ENCODE data around the gene WDR45B.

WDR45B gene

DNA sequence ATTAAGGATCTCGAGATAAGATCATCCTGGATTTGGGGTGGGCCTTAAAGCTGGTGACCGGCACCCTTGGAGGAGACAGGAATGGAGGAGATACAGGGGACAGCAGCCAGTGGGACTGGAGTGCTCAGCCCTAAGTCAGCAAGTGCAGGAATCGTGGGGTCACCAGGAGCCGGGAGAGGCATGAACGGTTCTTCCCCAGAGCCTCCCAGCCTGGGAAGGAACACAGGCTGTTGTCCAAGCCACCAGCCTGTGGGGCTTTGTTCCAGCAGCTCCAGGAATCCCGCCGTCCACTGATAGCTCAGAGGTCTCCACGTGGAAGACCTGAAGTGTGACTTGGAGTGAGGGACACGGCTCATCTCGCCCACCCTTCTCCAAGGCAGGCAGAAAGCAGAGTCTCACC, 2.5 kb upstream of the WDR45B start:
- TF ChIP-seq, protein P1, sequence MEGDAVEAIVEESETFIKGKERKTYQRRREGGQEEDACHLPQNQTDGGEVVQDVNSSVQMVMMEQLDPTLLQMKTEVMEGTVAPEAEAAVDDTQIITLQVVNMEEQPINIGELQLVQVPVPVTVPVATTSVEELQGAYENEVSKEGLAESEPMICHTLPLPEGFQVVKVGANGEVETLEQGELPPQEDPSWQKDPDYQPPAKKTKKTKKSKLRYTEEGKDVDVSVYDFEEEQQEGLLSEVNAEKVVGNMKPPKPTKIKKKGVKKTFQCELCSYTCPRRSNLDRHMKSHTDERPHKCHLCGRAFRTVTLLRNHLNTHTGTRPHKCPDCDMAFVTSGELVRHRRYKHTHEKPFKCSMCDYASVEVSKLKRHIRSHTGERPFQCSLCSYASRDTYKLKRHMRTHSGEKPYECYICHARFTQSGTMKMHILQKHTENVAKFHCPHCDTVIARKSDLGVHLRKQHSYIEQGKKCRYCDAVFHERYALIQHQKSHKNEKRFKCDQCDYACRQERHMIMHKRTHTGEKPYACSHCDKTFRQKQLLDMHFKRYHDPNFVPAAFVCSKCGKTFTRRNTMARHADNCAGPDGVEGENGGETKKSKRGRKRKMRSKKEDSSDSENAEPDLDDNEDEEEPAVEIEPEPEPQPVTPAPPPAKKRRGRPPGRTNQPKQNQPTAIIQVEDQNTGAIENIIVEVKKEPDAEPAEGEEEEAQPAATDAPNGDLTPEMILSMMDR (IDR thresholded peaks at IDR 0.05): no peak

- TF ChIP-seq, protein P1 (IDR thresholded peaks at IDR 0.05): no peak
Measured at GRCh38 chr17:82649501-82650261, 1.4 kb upstream of the WDR45B start.

DNA sequence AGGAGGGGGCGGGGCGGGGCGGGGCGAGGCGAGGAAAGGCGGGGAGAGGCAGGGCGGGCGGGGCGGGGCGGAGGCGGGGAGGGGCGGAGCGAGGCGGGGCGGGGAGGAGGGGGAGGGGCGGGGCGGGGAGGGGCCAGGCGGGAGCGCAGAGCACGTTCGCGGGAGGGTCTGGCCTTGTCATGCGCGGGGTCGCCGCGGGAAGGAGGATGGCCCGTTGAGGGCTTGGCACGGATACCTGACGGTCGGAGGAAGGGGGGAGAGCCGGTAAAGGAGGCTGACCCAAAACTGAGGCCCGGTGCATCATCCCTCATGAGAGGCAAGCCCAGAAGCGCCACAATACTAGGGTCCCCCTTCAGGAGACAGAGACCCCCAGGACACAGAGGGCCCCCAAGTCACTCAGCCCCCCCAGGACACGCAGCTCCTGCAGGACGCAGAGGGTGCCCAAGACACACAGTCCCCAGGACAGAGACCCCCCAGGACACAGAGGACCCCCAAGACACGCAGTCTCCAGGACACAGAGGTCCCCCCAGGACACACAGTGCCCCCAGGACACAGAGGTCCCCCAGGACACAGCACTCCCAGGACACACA, 593 bp upstream of the WDR45B start:
- TF ChIP-seq, protein P1 (IDR thresholded peaks at IDR 0.05): no peak

DNA sequence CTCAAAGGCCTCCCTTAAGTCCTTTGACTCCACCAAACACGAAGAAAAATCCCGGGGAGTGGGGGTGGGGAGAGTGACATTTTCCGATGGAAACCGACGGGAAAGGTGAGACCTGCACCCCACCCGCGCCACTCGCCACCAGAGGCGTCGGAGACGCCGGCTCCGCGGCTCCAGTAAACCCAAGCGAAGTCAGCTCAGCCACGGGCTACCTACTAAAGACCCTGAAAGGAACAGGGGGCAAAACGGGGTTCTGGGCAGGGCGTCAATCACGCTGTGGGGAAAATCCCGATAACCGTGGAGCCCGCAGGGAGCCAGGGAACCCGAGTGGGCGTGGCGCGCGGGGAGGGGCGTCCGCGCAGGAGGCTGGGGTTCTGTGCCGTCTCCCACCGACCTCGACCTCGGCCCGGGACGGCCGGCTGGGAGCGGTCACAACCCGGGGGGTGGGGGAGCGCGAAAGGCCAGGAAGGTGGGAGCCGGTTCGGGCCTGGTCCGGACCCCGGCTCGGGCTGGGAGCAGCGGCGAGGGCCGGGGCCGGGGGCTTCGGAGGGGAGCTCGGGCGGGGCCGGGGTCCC, 565 bp downstream of the WDR45B start:
- TF ChIP-seq, protein P1 (IDR thresholded peaks at IDR 0.05): no peak

DNA sequence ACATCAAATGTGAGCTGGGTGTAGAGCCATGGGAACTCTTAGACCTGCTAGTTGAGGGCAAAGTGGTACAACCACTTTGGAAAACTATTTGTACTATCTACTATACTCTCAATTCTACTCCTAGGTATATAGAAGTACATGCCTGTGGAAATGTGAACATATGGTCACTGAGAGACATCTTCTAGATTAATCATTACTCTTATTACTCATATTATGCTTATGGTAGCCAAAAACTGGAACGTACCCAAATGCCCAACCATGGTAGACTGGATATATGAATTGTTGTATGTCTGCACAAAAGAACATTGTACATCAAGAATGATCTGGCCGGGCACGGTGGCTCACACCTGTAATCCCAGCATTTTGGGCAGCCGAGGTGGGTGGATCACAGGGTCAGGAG, 2.7 kb downstream of the WDR45B start:
- TF ChIP-seq, protein P1 (IDR thresholded peaks at IDR 0.05): no peak

- TF ChIP-seq, protein P1 (IDR thresholded peaks at IDR 0.05): no peak
Measured at GRCh38 chr17:82644148-82644547, 4.1 kb downstream of the WDR45B start.

- TF ChIP-seq, protein P1 (IDR thresholded peaks at IDR 0.05): no peak
Measured at GRCh38 chr17:82642022-82642421, 6.2 kb downstream of the WDR45B start.
